Ovary (tissue), 3 donors: Measurements from ENCODE around the gene EYS.

ENCODE experiments used
- EP300 ChIP-seq: sonication (generic); formaldehyde crosslinking; IDR thresholded peaks from one replicate; pipeline ENCODE4 v1.6.1; 2017; ENCODE audit warnings: antibody characterized with exemption
- POLR2A ChIP-seq: fragments of 450-650 bp; IDR thresholded peaks from one replicate; pipeline ENCODE4 v1.6.1; 2017; ENCODE audit warnings: antibody characterized with exemption, mild to moderate bottlenecking, moderate library complexity
- TF ChIP-seq, protein P1 (sequence below), 3 donors: fragments of 450-650 bp in 2 of 3; fragments of 200-600 bp in 1 of 3; IDR thresholded peaks; one replicate each; pipeline versions ENCODE4 v1.5.1 to v1.8.0; 2016 to 2022; ENCODE audit warnings: antibody characterized with exemption in 3 of 3, mild to moderate bottlenecking in 1 of 3
- donor health status: DM: no; HTN: no; CAD: no.

DNA sequence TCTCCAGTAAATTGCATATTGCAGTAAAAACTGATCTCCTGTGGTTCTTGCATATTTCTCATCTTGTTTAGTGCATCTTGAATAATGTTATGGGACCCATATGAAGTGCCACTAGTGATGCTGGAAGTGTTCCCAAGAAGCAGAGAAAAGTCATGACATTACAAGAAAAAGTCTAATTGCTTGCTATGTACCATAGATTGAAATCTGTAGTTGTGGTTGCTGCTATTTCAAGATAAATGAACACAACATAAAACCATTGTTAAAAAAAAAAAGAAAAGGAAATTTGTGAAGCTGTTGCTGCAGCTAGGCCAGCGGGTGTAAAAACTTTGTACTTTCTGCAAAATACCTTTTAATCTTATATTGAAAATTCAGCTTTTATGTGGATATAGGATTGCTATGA, 1767.0 kb downstream of the EYS start:
- TF ChIP-seq, protein P1, sequence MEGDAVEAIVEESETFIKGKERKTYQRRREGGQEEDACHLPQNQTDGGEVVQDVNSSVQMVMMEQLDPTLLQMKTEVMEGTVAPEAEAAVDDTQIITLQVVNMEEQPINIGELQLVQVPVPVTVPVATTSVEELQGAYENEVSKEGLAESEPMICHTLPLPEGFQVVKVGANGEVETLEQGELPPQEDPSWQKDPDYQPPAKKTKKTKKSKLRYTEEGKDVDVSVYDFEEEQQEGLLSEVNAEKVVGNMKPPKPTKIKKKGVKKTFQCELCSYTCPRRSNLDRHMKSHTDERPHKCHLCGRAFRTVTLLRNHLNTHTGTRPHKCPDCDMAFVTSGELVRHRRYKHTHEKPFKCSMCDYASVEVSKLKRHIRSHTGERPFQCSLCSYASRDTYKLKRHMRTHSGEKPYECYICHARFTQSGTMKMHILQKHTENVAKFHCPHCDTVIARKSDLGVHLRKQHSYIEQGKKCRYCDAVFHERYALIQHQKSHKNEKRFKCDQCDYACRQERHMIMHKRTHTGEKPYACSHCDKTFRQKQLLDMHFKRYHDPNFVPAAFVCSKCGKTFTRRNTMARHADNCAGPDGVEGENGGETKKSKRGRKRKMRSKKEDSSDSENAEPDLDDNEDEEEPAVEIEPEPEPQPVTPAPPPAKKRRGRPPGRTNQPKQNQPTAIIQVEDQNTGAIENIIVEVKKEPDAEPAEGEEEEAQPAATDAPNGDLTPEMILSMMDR (IDR thresholded peaks at IDR 0.05) = no peak
- no peak for TF ChIP-seq POLR2A
- no peak for TF ChIP-seq EP300
